GM12878 (cell line): ENCODE results near the gene OR10V1. TPM values are rescaled to one million over a fixed set of nuclear protein-coding genes. Genes with fewer than 3 reads are reported as not detected.

Experiments used
- ATAC-seq: fragments of 200-7000 bp; cut with Tn5 transposase; 3 replicates; pipeline ENCODE4 v1.9.1; 2020; ENCODE audit warnings: mild to moderate bottlenecking, moderate library complexity
- BruUV-seq: library from RNA; stranded (reverse); fragments of 400-500 nt; replicated peaks from 2 replicates; lab custom pipeline; 2021; lab: Mats Ljungman, UMichigan
- CTCF ChIA-PET: fragments of 300-600 bp; sonication (Branson Sonifier 250); formaldehyde crosslinking; extraction: SDS; loops from one replicate; lab custom pipeline; 2021; ENCODE audit warnings: inconsistent platforms; lab: Yijun Ruan, JAX
- POLR2A ChIA-PET: fragments of 350-600 bp; formaldehyde crosslinking; extraction: SDS; loops from one replicate; lab custom pipeline; 2021; ENCODE audit warnings: inconsistent platforms; lab: Charles Lee
- RAD21 ChIA-PET: fragments of 300-600 bp; sonication (Branson Sonifier 250); formaldehyde crosslinking; loops from one replicate; lab custom pipeline; 2023; ENCODE audit warnings: antibody characterized with exemption; ENCODE audit not compliant: unreplicated experiment; lab: Charles Lee
- SMC1A ChIA-PET: fragments of 300-600 bp; sonication (Branson Sonifier 250); formaldehyde crosslinking; loops from one replicate; lab custom pipeline; 2023; ENCODE audit not compliant: unreplicated experiment, uncharacterized antibody; lab: Charles Lee
- DNase-seq: peaks from one replicate; pipeline ENCODE4 v3.0.0-alpha.2; 2011; ENCODE audit warnings: low read depth, low spot score
- FAIRE-seq: peaks from 3 replicates; lab custom pipeline; 2011; peaks lifted over from hg19 to GRCh38; lab: Jason Lieb, UNC
- H2AFZ ChIP-seq: 2 replicates; pipeline ENCODE4 v1.6.0; 2011; ENCODE audit warnings: low read depth, low read length, control low read depth; ENCODE audit not compliant: control insufficient read depth
- H3K27ac ChIP-seq: 2 replicates; pipeline ENCODE4 v1.5.1; 2011; ENCODE audit warnings: control low read depth; ENCODE audit not compliant: control insufficient read depth, insufficient read depth
- H3K27me3 ChIP-seq, 2 experiments: replicated peaks in 1 of 2; 2 replicates each; pipeline versions ENCODE4 v1.6.0 to v1.6.1; 2011; ENCODE audit warnings: low read length in 1 of 2; ENCODE audit not compliant: control insufficient read depth in 2 of 2, insufficient read depth in 2 of 2
- H3K36me3 ChIP-seq, 2 experiments: 2 replicates each; pipeline ENCODE4 v1.5.1; 2011; ENCODE audit warnings: low read length in 1 of 2; ENCODE audit not compliant: control insufficient read depth in 2 of 2, insufficient read depth in 2 of 2
- H3K4me1 ChIP-seq: 2 replicates; pipeline ENCODE4 v1.6.1; 2011; ENCODE audit warnings: mild to moderate bottlenecking, low read length, moderate library complexity, mixed read lengths; ENCODE audit not compliant: control insufficient read depth, insufficient read depth
- H3K4me2 ChIP-seq: 2 replicates; pipeline ENCODE4 v1.6.0; 2011; ENCODE audit warnings: control low read depth; ENCODE audit not compliant: control insufficient read depth, insufficient read depth
- H3K4me3 ChIP-seq: fragments of 200-600 bp; sonication (generic); 2 replicates; pipeline ENCODE4 v1.5.1; 2016
- H3K79me2 ChIP-seq: 2 replicates; pipeline ENCODE4 v1.6.0; 2011; ENCODE audit warnings: low read length; ENCODE audit not compliant: control insufficient read depth, insufficient read depth
- H3K9ac ChIP-seq: 2 replicates; pipeline ENCODE4 v1.8.0; 2011; ENCODE audit warnings: low read length, control low read depth, mixed read lengths; ENCODE audit not compliant: control insufficient read depth, insufficient read depth
- H3K9me3 ChIP-seq: replicated peaks from 3 replicates; pipeline ENCODE4 v1.5.1; 2011; ENCODE audit warnings: mild to moderate bottlenecking, low read length; ENCODE audit not compliant: control insufficient read depth, insufficient read depth
- H4K20me1 ChIP-seq: 2 replicates; pipeline ENCODE4 v1.6.0; 2011; ENCODE audit not compliant: control insufficient read depth, insufficient read depth
- BRCA1 ChIP-seq: IDR thresholded peaks from 2 replicates; pipeline ENCODE4 v1.6.1; 2011; ENCODE audit warnings: low read depth, low read length, improper control_type of control experiment
- CEBPB ChIP-seq, 2 experiments: fragments of 150-350 bp in 1 of 2; IDR thresholded peaks; 2 replicates each; pipeline ENCODE4 v1.6.1; 2012 to 2014; ENCODE audit warnings: low read depth in 2 of 2, low read length in 2 of 2, borderline replicate concordance in 1 of 2, inconsistent platforms in 1 of 2
- ESRRA ChIP-seq: IDR thresholded peaks from 2 replicates; pipeline ENCODE4 v1.6.1; 2012; ENCODE audit warnings: mild to moderate bottlenecking, low read length, improper control_type of control experiment
- LARP7 ChIP-seq: fragments of 450-650 bp; IDR thresholded peaks from 2 replicates; pipeline ENCODE4 v1.6.1; 2017; ENCODE audit warnings: mild to moderate bottlenecking
- POLR2A ChIP-seq: IDR thresholded peaks from 2 replicates; pipeline ENCODE4 v1.6.1; 2011; ENCODE audit warnings: low read depth, mild to moderate bottlenecking, low read length
- RBBP5 ChIP-seq: fragments of 200-600 bp; sonication (generic); conservative IDR thresholded peaks from 2 replicates; pipeline ENCODE4 v1.6.1; 2016
- ZBED1 ChIP-seq: IDR thresholded peaks from 2 replicates; pipeline ENCODE4 v1.6.1; 2016; ENCODE audit warnings: borderline replicate concordance
- ZNF622 ChIP-seq: fragments of 450-650 bp; IDR thresholded peaks from 2 replicates; pipeline ENCODE4 v1.6.1; 2017; ENCODE audit warnings: mild to moderate bottlenecking, inconsistent platforms
- WGBS: methylation state at CpG from one replicate; pipeline ENCODE4 v1.1.6; 2016; ENCODE audit warnings: low lambda C conversion rate; ENCODE audit not compliant: insufficient replicate concordance, insufficient coverage; ENCODE audit errors: missing lambda C conversion rate; 5-methylcytosine and 5-hydroxymethylcytosine counted together
- in situ Hi-C: fragments of 300-500 bp; cut with MboI; formaldehyde crosslinking; loops from 9 replicates; pipeline ENCODE4 v1.14.3; 2018; ENCODE audit warnings: mixed read lengths
- intact Hi-C: fragments of 100-400 bp; cut with micrococcal nuclease; formaldehyde crosslinking; loops from one replicate; pipeline ENCODE4 v1.14.2; 2022; ENCODE audit not compliant: unreplicated experiment
- polyA plus RNA-seq, 11 experiments: library from polyadenylated mRNA; depleted of rRNA in 4 of 11; unstranded in 6 of 11; stranded (reverse) in 5 of 11; fragments of >200 nt; fragmentation: Nextera tagmentation in 4 of 11; fragmentation: Illumina TruSeq in 1 of 11; extraction: Ambion mirVana in 4 of 11; extraction: Trizol in 1 of 11; gene quantifications; 1 replicate in 1 of 11; 2 replicates in 10 of 11; pipeline versions ENCODE4 v1.2.1 to v1.2.3, GENCODE V29; 2011 to 2016; ENCODE audit warnings: inconsistent platforms in 2 of 11, missing spikeins in 2 of 11, low read depth in 1 of 11
- total RNA-seq, 4 experiments: library from RNA; depleted of rRNA in 3 of 4; stranded (reverse); fragments of >200 nt in 3 of 4; fragmentation: Illumina TruSeq in 1 of 4; extraction: Trizol in 1 of 4; gene quantifications; 2 replicates each; pipeline versions ENCODE4 v1.2.1 to v1.2.3, GENCODE V29; 2013 to 2021
- TF ChIP-seq, protein P1 (sequence below): IDR thresholded peaks from 2 replicates; pipeline ENCODE4 v1.6.1; 2012; ENCODE audit warnings: low read depth, low read length, improper control_type of control experiment
- TF ChIP-seq, protein P2 (sequence below): fragments of 450-650 bp; formaldehyde crosslinking; IDR thresholded peaks from 2 replicates; pipeline ENCODE4 v1.4.0; 2022; ENCODE audit warnings: mild to moderate bottlenecking, moderate library complexity
- TF ChIP-seq, protein P3 (sequence below): fragments of 450-650 bp; conservative IDR thresholded peaks from 2 replicates; pipeline ENCODE4 v1.6.1; 2017; ENCODE audit warnings: mild to moderate bottlenecking, moderate library complexity

The OR10V1 gene
- total and polyA plus RNA-seq, 10 of the 15 experiments (the other 5 are each of a cell fraction or from before 2014, with no cell fraction given) = not detected

DNA sequence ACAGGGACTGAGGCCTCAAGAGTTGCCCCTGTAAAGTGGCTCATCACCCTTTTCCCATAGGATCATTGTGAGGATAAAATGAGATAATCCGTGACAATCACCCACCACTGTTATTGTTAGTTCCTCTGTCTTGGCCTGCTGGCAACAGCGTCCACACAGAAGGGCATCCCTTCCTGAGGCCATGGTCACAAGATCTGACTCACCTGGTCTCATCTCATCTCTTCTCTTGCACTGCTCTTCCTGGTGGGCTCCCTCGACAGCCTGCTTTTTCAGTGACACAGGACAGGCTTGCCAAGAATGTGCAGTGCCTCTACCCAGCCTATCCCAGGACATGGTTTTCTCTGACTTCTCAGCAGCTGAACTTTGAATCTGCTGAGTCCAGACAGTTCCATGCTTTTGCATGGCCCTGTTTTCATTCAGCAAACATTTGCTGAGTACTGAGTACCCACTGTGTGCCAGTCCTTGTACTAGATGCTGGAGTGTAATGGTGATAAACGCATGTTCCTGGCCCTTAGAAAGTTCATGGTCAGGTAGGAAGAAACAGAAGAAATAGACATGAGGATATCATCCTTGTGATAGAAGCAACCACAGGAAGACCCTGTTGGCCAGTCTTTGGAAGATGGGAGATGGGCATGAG, 44.9 kb upstream of the OR10V1 start:
- SMC1A ChIA-PET = no interaction called here
- Histone ChIP-seq H3K4me1 (peaks cover 4% of the 10 kb centered on the region), H3K4me2 (no peak overlapping the region), H3K4me3 (no peak overlapping the region), H3K79me2 (no peaks in the 10 kb centered on the region), H3K27me3 (peaks cover 0 to 6% of the 10 kb centered on the region in 2 experiments; a peak in 1 of 4 replicates), H2AFZ (no peak overlapping the region), H3K27ac (no peak overlapping the region), H3K9ac (no peak overlapping the region), H4K20me1 (no peaks in the 10 kb centered on the region; the same call in 1 of the 2 replicates), H3K36me3 (no peaks in the 10 kb centered on the region), H3K9me3 (no peaks in the 10 kb centered on the region)
- intact Hi-C loops = no loop called here
- RAD21 ChIA-PET = no interaction called here
- DNase-seq (no peak), ATAC-seq (no peak), FAIRE-seq (no peak)
- CTCF ChIA-PET = interaction anchor here (2.7 to 6.9 kb wide), 2 partner anchors 13 to 43 kb away, joined by 9 to 88 read pairs; no protein-coding TSS in a partner anchor
- 22% methylated on average over 4 of the region's 4 CpGs for WGBS
- TF ChIP-seq ZBED1 (no peak), POLR2A (no peak), LARP7 (no peak), BRCA1 (no peak), ZNF622 (no peak), RBBP5 (no peak), CEBPB (IDR thresholded peaks at IDR 0.05; ENCODE audit: borderline replicate concordance in 1 of 2, low read depth in 2 of 2, low read length in 2 of 2) (no peak), ESRRA (no peak)
- TF ChIP-seq, protein P1, sequence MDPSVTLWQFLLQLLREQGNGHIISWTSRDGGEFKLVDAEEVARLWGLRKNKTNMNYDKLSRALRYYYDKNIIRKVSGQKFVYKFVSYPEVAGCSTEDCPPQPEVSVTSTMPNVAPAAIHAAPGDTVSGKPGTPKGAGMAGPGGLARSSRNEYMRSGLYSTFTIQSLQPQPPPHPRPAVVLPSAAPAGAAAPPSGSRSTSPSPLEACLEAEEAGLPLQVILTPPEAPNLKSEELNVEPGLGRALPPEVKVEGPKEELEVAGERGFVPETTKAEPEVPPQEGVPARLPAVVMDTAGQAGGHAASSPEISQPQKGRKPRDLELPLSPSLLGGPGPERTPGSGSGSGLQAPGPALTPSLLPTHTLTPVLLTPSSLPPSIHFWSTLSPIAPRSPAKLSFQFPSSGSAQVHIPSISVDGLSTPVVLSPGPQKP = no peak
- TF ChIP-seq, protein P2, sequence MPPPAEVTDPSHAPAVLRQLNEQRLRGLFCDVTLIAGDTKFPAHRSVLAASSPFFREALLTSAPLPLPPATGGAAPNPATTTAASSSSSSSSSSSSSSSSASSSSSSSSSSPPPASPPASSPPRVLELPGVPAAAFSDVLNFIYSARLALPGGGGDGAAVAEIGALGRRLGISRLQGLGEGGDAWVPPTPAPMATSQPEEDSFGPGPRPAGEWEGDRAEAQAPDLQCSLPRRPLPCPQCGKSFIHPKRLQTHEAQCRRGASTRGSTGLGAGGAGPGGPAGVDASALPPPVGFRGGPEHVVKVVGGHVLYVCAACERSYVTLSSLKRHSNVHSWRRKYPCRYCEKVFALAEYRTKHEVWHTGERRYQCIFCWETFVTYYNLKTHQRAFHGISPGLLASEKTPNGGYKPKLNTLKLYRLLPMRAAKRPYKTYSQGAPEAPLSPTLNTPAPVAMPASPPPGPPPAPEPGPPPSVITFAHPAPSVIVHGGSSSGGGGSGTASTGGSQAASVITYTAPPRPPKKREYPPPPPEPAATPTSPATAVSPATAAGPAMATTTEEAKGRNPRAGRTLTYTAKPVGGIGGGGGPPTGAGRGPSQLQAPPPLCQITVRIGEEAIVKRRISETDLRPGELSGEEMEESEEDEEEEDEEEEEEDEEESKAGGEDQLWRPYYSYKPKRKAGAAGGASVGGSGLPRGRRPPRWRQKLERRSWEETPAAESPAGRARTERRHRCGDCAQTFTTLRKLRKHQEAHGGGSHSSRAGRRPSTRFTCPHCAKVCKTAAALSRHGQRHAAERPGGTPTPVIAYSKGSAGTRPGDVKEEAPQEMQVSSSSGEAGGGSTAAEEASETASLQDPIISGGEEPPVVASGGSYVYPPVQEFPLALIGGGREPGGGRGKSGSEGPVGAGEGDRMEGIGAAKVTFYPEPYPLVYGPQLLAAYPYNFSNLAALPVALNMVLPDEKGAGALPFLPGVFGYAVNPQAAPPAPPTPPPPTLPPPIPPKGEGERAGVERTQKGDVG (CRISPR knock-in tag) = no peak
- TF ChIP-seq, protein P3, sequence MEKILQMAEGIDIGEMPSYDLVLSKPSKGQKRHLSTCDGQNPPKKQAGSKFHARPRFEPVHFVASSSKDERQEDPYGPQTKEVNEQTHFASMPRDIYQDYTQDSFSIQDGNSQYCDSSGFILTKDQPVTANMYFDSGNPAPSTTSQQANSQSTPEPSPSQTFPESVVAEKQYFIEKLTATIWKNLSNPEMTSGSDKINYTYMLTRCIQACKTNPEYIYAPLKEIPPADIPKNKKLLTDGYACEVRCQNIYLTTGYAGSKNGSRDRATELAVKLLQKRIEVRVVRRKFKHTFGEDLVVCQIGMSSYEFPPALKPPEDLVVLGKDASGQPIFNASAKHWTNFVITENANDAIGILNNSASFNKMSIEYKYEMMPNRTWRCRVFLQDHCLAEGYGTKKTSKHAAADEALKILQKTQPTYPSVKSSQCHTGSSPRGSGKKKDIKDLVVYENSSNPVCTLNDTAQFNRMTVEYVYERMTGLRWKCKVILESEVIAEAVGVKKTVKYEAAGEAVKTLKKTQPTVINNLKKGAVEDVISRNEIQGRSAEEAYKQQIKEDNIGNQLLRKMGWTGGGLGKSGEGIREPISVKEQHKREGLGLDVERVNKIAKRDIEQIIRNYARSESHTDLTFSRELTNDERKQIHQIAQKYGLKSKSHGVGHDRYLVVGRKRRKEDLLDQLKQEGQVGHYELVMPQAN = no peak
- no TSS peak for BruUV-seq
- in situ Hi-C loops = loop anchor here (5.0 to 10.0 kb wide), 2 partner anchors 44 to 496 kb away; no protein-coding TSS in a partner anchor
- POLR2A ChIA-PET = no interaction called here
